Ammon's horn (tissue), 1 donor: ENCODE data around the gene TEDC1.
A peak's percentile ranks its signal among the peaks of the same experiment; 100 is the strongest.

Source experiments
- DNase-seq: peaks from one replicate; pipeline ENCODE4 v3.0.0-alpha.2; 2016; ENCODE audit warnings: low spot score

The TEDC1 gene

GRCh38 chr14:105484997-105485393, 6.1 kb upstream of the TEDC1 start:
- no peak for DNase-seq

GRCh38 chr14:105485739-105486162, 5.3 kb upstream of the TEDC1 start:
- DNase-seq, result no peak

GRCh38 chr14:105486163-105486973, 4.7 kb upstream of the TEDC1 start, which contains the start of gene CRIP1:
CRIP1 (plus strand) TSS chr14:105486886; CDS start chr14:105487260, 374 bp downstream.
- no peak for DNase-seq

- DNase-seq, result no peak
These were observed 4.0 kb upstream of the TEDC1 start for GRCh38 chr14:105486974-105487448.

GRCh38 chr14:105487449-105487985, 3.5 kb upstream of the TEDC1 start:
- no peak for DNase-seq

- no peak for DNase-seq
These were observed 2.9 kb upstream of the TEDC1 start for GRCh38 chr14:105487986-105488777.

- no peak for DNase-seq
These were observed 2.1 kb upstream of the TEDC1 start for GRCh38 chr14:105488781-105489541.

- peak; percentile 85 for DNase-seq
These were observed 1.3 kb upstream of the TEDC1 start for GRCh38 chr14:105489542-105490266.

GRCh38 chr14:105490267-105490571, 827 bp upstream of the TEDC1 start:
- DNase-seq, result no peak

GRCh38 chr14:105491366-105491973, 424 bp downstream of the TEDC1 start:
- no peak for DNase-seq

GRCh38 chr14:105492031-105492970, 1.3 kb downstream of the TEDC1 start:
- no peak for DNase-seq

GRCh38 chr14:105492971-105493871, 2.2 kb downstream of the TEDC1 start:
- DNase-seq, result no peak

- no peak for DNase-seq
These were observed 3.0 kb downstream of the TEDC1 start for GRCh38 chr14:105493921-105494605.

GRCh38 chr14:105494606-105494929, 3.5 kb downstream of the TEDC1 start:
- DNase-seq, result no peak

GRCh38 chr14:105495101-105495989, 4.3 kb downstream of the TEDC1 start:
- no peak for DNase-seq

- DNase-seq, result no peak
These were observed 5.2 kb downstream of the TEDC1 start for GRCh38 chr14:105495990-105496830.
